Measurements from ENCODE around the gene KBTBD12.

Gene KBTBD12, protein sequence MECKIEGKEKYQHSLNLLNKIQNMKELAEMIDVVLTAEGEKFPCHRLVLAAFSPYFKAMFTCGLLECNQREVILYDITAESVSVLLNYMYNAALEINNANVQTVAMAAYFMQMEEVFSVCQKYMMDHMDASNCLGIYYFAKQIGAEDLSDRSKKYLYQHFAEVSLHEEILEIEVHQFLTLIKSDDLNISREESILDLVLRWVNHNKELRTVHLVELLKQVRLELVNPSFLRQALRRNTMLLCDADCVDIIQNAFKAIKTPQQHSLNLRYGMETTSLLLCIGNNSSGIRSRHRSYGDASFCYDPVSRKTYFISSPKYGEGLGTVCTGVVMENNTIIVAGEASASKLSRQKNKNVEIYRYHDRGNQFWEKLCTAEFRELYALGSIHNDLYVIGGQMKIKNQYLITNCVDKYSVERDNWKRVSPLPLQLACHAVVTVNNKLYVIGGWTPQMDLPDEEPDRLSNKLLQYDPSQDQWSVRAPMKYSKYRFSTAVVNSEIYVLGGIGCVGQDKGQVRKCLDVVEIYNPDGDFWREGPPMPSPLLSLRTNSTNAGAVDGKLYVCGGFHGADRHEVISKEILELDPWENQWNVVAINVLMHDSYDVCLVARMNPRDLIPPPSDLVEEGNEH

DNA sequence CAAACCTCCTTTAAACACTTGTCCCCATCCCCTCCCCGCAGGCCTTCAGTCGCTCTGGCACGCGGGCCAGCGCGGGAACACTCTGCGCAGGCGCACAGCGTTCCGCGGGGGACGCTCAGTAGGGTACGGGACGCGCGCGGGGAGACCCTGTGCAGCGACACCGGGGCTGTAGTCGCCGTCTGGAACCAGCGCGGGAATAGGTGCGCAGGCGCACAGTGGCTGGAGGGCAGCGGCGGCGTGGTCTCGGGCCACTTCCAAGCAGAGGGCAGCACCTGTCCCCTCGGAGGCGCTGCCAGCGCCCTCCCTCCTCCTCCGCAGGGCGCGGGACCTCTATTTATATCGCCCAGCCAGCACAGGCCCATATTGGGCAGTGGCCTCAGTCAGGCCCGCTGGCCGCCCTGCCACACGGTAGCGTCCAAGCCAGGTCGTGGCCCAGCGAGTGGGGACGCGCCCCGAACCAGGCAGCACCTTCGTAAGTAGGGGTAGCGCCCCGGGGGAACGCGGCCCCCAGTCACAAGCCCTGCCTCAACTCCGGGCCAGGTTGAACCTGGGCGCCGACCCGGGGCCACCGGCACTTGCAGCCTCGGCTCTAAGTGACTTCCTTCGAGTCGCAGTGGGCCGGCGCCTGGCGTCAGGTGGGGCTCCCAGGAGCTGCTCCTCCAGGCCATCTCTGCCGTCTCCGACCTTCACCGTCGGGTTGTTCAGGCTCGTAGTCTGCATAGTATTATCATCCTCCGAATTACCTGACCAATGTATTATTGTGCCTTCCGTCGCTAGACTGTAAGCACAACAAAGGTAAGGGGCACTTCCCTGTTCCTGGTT, at the start of gene KBTBD12:
Gene KBTBD12 (plus strand): TSS at position 118 of the 822 bp plus-strand sequence. CDS start 7,830 bp downstream, outside the sequence.
- no peak within 1 kb of the TSS for H3K4me2 ChIP-seq
- H3K4me3 ChIP-seq (IDR thresholded peaks at IDR 0.05; ENCODE audit: insufficient read depth, low read depth, low read length), result no peak within 1 kb of the TSS
- H3K27ac ChIP-seq, result no peak within 1 kb of the TSS
- H3K9ac ChIP-seq, result no peak within 1 kb of the TSS
- no peaks in the 10 kb centered on the region for H4K20me1 ChIP-seq (ENCODE audit: insufficient read depth)
- H2AFZ ChIP-seq (ENCODE audit: low read depth), result no peak within 1 kb of the TSS
- H3K4me1 ChIP-seq (ENCODE audit: low read depth, poor library complexity, severe bottlenecking), result no peaks in the 10 kb centered on the region
- no peaks in the 10 kb centered on the region for H3K79me2 ChIP-seq (ENCODE audit: insufficient read depth, low read depth)
- TF ChIP-seq, protein P1, sequence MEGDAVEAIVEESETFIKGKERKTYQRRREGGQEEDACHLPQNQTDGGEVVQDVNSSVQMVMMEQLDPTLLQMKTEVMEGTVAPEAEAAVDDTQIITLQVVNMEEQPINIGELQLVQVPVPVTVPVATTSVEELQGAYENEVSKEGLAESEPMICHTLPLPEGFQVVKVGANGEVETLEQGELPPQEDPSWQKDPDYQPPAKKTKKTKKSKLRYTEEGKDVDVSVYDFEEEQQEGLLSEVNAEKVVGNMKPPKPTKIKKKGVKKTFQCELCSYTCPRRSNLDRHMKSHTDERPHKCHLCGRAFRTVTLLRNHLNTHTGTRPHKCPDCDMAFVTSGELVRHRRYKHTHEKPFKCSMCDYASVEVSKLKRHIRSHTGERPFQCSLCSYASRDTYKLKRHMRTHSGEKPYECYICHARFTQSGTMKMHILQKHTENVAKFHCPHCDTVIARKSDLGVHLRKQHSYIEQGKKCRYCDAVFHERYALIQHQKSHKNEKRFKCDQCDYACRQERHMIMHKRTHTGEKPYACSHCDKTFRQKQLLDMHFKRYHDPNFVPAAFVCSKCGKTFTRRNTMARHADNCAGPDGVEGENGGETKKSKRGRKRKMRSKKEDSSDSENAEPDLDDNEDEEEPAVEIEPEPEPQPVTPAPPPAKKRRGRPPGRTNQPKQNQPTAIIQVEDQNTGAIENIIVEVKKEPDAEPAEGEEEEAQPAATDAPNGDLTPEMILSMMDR (conservative IDR thresholded peaks at IDR 0.05; ENCODE audit: low read depth, low read length), result no peak
- H3K36me3 ChIP-seq (ENCODE audit: insufficient read depth), result no peaks in the 10 kb centered on the region
- no peaks in the 10 kb centered on the region for H3K27me3 ChIP-seq (ENCODE audit: insufficient read depth, low read depth)

DNA sequence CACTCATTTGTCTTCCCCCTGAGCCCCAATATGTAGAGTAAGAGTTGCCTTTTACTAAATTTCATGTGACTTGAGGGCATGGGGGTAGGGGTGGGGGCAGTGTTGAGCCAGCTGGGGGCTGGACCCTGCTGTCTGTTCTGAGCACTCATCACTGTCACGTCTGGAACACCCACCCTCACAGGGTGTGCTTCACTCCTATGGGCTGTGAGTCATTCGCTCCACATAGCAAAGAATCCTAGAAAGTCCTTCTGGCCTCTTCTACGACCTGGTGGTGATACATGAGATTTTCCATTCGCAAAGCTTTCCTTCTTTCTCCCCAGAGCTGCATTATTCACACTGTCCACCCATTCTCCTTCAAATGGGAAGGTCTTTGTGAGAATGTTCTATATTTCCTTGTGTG, 49.1 kb upstream of the KBTBD12 start:
- H3K27me3 ChIP-seq (ENCODE audit: insufficient read depth, low read depth), result no peaks in the 10 kb centered on the region
- no peaks in the 10 kb centered on the region for H3K36me3 ChIP-seq (ENCODE audit: insufficient read depth)
- no peak overlapping the region for H2AFZ ChIP-seq (ENCODE audit: low read depth)
- no peak overlapping the region for H3K4me2 ChIP-seq
- TF ChIP-seq, protein P1 (conservative IDR thresholded peaks at IDR 0.05; ENCODE audit: low read depth, low read length), result no peak
- H3K9ac ChIP-seq, result no peak overlapping the region
- no peaks in the 10 kb centered on the region for H3K4me1 ChIP-seq (ENCODE audit: low read depth, poor library complexity, severe bottlenecking)
- no peaks in the 10 kb centered on the region for H3K79me2 ChIP-seq (ENCODE audit: insufficient read depth, low read depth)
- no peak overlapping the region for H3K4me3 ChIP-seq (IDR thresholded peaks at IDR 0.05; ENCODE audit: insufficient read depth, low read depth, low read length)
- H4K20me1 ChIP-seq (ENCODE audit: insufficient read depth), result no peaks in the 10 kb centered on the region
- no peak overlapping the region for H3K27ac ChIP-seq

DNA sequence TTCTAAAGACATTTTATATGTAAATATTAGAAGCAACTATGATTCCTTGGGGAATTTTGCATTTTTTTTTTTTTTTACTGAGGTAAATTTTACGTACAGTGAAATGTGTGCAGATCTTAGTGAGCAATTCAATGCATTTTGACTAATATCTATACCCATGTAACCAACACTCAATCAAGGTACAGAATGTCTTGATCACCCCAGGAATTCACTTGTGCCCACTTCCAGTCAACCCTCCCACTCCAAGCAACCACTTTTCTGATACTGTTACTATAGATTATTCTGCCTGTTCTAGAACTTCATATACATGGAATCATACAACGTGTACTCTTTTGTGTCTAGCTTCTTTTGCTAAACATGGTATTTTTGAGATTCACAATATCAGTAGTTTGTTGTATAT, 47.6 kb upstream of the KBTBD12 start:
- H3K4me3 ChIP-seq (IDR thresholded peaks at IDR 0.05; ENCODE audit: insufficient read depth, low read depth, low read length), result no peak overlapping the region
- H3K9ac ChIP-seq, result no peak overlapping the region
- H3K36me3 ChIP-seq (ENCODE audit: insufficient read depth), result no peaks in the 10 kb centered on the region
- H3K4me1 ChIP-seq (ENCODE audit: low read depth, poor library complexity, severe bottlenecking), result no peaks in the 10 kb centered on the region
- H3K4me2 ChIP-seq, result no peak overlapping the region
- H3K79me2 ChIP-seq (ENCODE audit: insufficient read depth, low read depth), result no peaks in the 10 kb centered on the region
- TF ChIP-seq, protein P1 (conservative IDR thresholded peaks at IDR 0.05; ENCODE audit: low read depth, low read length), result no peak
- no peak overlapping the region for H2AFZ ChIP-seq (ENCODE audit: low read depth)
- no peaks in the 10 kb centered on the region for H4K20me1 ChIP-seq (ENCODE audit: insufficient read depth)
- H3K27me3 ChIP-seq (ENCODE audit: insufficient read depth, low read depth), result no peaks in the 10 kb centered on the region
- H3K27ac ChIP-seq, result no peak overlapping the region

DNA sequence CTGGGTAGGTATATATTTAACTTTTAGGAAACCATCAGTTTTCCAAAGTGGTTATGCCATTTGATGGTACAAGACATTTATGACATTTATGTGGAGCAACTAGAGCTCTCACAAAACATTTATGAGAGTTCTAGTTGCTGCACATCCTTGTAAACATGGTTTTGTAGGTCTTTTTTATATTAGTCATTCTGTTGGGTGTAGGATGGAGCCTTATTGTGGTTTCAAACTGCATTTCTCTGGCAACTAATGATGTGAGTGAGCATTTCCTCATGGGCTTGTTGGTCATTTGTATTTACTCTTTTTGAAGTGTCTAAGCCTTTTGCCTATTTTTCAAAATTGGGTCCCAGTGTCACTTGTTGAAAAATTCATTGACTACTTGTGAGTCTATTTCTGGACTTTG, 47.0 kb upstream of the KBTBD12 start:
- H3K27ac ChIP-seq, result no peak overlapping the region
- H3K4me2 ChIP-seq, result no peak overlapping the region
- H3K4me1 ChIP-seq (ENCODE audit: low read depth, poor library complexity, severe bottlenecking), result no peaks in the 10 kb centered on the region
- no peak overlapping the region for H3K4me3 ChIP-seq (IDR thresholded peaks at IDR 0.05; ENCODE audit: insufficient read depth, low read depth, low read length)
- H2AFZ ChIP-seq (ENCODE audit: low read depth), result no peak overlapping the region
- TF ChIP-seq, protein P1 (conservative IDR thresholded peaks at IDR 0.05; ENCODE audit: low read depth, low read length), result no peak
- H3K27me3 ChIP-seq (ENCODE audit: insufficient read depth, low read depth), result no peaks in the 10 kb centered on the region
- no peaks in the 10 kb centered on the region for H3K36me3 ChIP-seq (ENCODE audit: insufficient read depth)
- H3K9ac ChIP-seq, result no peak overlapping the region
- H4K20me1 ChIP-seq (ENCODE audit: insufficient read depth), result no peaks in the 10 kb centered on the region
- H3K79me2 ChIP-seq (ENCODE audit: insufficient read depth, low read depth), result no peaks in the 10 kb centered on the region
